ENCODE results near the gene LRG1. TPM values are rescaled to one million over a fixed set of nuclear protein-coding genes. Genes with fewer than 3 reads are reported as not detected.

Gene LRG1
- total RNA-seq, 2 experiments from 2014 or later: 0.88 to 0.92 TPM

DNA sequence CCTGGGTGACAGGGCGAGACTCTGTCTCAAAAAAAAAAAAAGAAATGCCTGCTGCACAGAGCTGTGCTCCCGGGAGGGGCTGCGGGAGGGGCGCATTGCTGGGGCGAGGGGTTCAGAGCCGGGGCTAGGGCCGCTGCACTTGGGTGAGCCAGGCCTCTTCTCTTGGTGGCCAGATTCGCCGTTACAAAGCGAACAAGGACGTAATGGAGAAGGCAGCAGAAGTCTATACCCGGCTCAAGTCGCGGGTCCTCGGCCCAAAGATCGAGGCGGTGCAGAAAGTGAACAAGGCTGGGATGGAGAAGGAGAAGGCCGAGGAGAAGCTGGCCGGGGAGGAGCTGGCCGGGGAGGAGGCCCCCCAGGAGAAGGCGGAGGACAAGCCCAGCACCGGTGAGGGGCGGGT, 40.5 kb downstream of the LRG1 start:
- Mint-ChIP-seq H3K36me3 (peaks cover 7% of the 10 kb centered on the region), H3K4me1 (ENCODE audit: low read depth) (no peaks in the 10 kb centered on the region), H3K27ac (no peak overlapping the region), H3K27me3 (no peaks in the 10 kb centered on the region), H3K4me3 (no peak overlapping the region), H3K9me3 (no peaks in the 10 kb centered on the region)
- no peak for DNase-seq
- intact Hi-C loops (cut with micrococcal nuclease): no loop called here
- CTCF ChIA-PET: no interaction called here
- POLR2A ChIA-PET: no interaction called here

DNA sequence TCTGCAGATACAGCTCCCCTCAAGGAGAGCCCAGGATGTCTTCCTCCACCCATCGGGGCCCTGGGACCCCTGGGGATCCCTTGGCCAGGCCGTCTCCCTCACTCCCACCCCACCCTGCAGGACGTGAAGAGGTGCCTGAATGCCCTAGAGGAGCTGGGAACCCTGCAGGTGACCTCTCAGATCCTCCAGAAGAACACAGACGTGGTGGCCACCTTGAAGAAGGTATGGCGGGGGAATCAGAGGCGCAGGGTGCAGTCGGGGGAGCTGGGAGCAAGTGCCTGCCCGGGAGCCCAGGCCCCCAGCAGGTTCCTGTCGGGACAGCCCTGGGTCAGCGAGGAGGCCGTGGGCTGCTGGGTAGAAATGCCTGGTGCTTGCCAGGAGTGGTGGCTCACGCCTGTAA, 41.1 kb downstream of the LRG1 start:
- H3K36me3 Mint-ChIP-seq: peaks cover 7% of the 10 kb centered on the region
- H3K9me3 Mint-ChIP-seq: no peaks in the 10 kb centered on the region
- intact Hi-C loops (cut with micrococcal nuclease): no loop called here
- CTCF ChIA-PET: no interaction called here
- no peak for DNase-seq
- POLR2A ChIA-PET: no interaction called here
- H3K27ac Mint-ChIP-seq: no peak overlapping the region
- no peaks in the 10 kb centered on the region for H3K27me3 Mint-ChIP-seq
- no peak overlapping the region for H3K4me3 Mint-ChIP-seq
- no peaks in the 10 kb centered on the region for H3K4me1 Mint-ChIP-seq (ENCODE audit: low read depth)

DNA sequence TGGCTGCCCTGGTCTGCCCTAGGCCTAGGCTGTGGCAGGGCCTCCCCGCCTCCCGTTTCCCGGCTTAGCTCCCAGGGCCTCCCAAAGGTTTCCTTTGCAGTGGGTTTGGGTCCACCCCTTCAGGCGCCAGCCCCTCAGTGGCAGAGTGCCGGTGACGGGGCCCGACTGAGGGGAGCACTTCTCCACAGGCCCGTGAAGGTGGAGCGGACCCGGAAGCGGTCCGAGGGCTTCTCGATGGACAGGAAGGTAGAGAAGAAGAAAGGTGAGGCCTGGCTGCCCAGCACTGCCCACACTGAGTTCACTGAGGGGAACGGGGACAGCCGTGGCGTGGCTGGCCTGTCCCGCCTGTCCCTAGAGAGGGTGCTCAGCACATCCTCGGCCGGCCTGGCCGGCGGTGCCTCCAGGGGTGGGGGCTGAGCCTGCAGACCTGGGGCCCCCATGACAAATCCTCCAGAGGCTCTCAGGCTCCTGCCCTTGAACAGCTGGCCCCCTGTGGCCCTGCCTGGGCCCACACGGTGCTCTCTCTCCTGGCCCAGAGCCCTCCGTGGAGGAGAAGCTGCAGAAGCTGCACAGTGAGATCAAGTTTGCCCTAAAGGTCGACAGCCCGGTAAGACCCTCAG, 42.0 kb downstream of the LRG1 start:
- no peak for DNase-seq
- Mint-ChIP-seq H3K27ac (no peak overlapping the region), H3K9me3 (no peaks in the 10 kb centered on the region), H3K36me3 (peaks cover 7% of the 10 kb centered on the region), H3K4me3 (no peak overlapping the region), H3K4me1 (ENCODE audit: low read depth) (no peaks in the 10 kb centered on the region), H3K27me3 (no peaks in the 10 kb centered on the region)
- intact Hi-C loops (cut with micrococcal nuclease): no loop called here
- ChIA-PET CTCF (no interaction called here), POLR2A (no interaction called here)

DNA sequence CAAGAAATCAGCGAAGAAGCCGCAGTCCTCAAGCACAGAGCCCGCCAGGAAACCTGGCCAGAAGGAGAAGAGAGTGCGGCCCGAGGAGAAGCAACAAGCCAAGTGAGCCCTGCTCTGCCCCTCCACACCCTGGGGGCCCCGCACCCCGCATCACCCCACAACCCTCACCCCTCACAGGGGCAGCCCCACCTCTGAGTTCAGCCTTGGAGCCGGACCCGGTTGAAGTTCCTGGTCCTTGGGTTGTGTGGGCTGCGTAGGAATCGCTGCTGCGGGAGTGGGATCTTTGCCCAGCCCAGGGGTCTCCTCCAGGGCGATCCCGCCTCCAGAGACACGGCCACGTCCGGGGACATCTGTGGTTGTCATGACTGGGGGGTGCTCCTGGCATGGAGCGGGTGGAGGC, 43.5 kb downstream of the LRG1 start:
- Mint-ChIP-seq H3K27me3 (no peaks in the 10 kb centered on the region), H3K4me1 (ENCODE audit: low read depth) (no peaks in the 10 kb centered on the region), H3K36me3 (peaks cover 7% of the 10 kb centered on the region), H3K27ac (no peak overlapping the region), H3K9me3 (no peaks in the 10 kb centered on the region), H3K4me3 (no peak overlapping the region)
- POLR2A ChIA-PET: no interaction called here
- intact Hi-C loops (cut with micrococcal nuclease): no loop called here
- no peak for DNase-seq
- CTCF ChIA-PET: no interaction called here

DNA sequence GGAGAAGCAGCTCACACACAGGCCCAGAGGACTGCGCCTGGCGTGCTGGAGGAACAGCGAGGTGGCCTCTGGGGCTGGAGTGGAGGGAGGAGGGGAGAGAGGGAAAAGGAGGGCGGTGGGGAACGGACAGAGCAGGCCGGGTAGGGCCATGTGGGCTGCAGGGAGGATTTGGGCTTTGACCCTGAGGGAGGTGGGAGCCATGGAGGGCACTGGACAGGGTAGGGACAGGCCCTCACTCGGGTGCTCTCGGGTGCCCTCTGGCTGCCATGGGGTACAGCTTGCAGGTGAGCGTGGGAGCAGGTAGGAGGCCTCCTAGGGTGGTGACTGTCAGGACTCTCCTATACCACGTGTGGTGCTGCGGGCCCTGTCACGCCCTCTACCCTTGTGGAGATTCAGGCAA, 44.4 kb downstream of the LRG1 start:
- Mint-ChIP-seq H3K36me3 (peaks cover 6% of the 10 kb centered on the region), H3K4me1 (ENCODE audit: low read depth) (no peaks in the 10 kb centered on the region), H3K27ac (no peak overlapping the region), H3K27me3 (no peaks in the 10 kb centered on the region), H3K9me3 (no peaks in the 10 kb centered on the region), H3K4me3 (no peak overlapping the region)
- POLR2A ChIA-PET: no interaction called here
- DNase-seq: no peak
- CTCF ChIA-PET: no interaction called here
- intact Hi-C loops (cut with micrococcal nuclease): no loop called here

DNA sequence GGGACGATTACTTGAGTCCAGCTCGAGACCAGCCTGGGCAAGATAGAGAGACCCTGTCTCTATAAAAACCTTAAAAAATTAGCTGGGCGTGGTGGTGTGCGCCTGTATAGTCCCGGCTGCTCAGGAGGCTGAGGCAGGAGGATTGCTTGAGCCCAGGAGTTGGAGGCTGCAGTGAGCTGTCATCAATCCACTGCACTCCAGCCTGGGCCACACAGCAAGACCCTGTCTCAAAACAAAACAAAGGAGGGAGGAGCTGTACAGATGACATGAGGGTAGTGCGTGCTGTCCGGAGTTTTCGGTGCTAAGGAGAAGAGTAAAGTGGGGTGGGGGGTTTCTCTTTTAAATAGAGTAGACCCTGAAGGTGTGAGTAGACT, 45.2 kb downstream of the LRG1 start:
- Mint-ChIP-seq H3K4me3 (no peak overlapping the region), H3K4me1 (ENCODE audit: low read depth) (no peaks in the 10 kb centered on the region), H3K36me3 (peaks cover 7% of the 10 kb centered on the region), H3K9me3 (no peaks in the 10 kb centered on the region), H3K27me3 (no peaks in the 10 kb centered on the region), H3K27ac (no peak overlapping the region)
- intact Hi-C loops (cut with micrococcal nuclease): no loop called here
- CTCF ChIA-PET: no interaction called here
- POLR2A ChIA-PET: no interaction called here
- no peak for DNase-seq

DNA sequence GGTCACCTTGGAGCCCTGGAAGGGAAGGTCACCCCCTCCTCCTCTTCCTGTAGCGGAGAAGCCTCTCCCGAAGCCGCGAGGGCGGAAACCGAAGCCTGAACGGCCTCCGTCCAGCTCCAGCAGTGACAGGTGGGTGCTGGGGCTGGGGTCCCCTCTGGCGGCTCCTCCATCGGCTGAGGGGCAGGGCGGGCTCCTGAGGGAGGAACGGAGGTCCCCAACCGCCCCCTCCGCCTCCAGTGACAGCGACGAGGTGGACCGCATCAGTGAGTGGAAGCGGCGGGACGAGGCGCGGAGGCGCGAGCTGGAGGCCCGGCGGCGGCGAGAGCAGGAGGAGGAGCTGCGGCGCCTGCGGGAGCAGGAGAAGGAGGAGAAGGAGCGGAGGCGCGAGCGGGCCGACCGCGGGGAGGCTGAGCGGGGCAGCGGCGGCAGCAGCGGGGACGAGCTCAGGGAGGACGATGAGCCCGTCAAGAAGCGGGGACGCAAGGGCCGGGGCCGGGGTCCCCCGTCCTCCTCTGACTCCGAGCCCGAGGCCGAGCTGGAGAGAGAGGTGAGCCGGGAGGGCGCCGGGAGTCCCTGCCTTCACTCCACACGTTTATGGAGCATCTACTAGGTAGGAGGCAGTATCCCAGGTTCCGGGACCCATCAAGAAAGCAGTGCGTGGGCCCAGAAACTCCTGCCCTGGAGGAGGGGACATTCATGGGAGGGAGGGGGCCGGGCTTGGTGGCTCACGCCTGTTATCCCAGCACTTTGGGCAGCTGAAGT, 45.7 kb downstream of the LRG1 start:
- no peaks in the 10 kb centered on the region for H3K9me3 Mint-ChIP-seq
- H3K27ac Mint-ChIP-seq: no peak overlapping the region
- H3K36me3 Mint-ChIP-seq: peaks cover 4% of the 10 kb centered on the region
- H3K27me3 Mint-ChIP-seq: no peaks in the 10 kb centered on the region
- ChIA-PET POLR2A (no interaction called here), CTCF (no interaction called here)
- no peak overlapping the region for H3K4me3 Mint-ChIP-seq
- intact Hi-C loops (cut with micrococcal nuclease): no loop called here
- H3K4me1 Mint-ChIP-seq (ENCODE audit: low read depth): no peaks in the 10 kb centered on the region
- DNase-seq: no peak

DNA sequence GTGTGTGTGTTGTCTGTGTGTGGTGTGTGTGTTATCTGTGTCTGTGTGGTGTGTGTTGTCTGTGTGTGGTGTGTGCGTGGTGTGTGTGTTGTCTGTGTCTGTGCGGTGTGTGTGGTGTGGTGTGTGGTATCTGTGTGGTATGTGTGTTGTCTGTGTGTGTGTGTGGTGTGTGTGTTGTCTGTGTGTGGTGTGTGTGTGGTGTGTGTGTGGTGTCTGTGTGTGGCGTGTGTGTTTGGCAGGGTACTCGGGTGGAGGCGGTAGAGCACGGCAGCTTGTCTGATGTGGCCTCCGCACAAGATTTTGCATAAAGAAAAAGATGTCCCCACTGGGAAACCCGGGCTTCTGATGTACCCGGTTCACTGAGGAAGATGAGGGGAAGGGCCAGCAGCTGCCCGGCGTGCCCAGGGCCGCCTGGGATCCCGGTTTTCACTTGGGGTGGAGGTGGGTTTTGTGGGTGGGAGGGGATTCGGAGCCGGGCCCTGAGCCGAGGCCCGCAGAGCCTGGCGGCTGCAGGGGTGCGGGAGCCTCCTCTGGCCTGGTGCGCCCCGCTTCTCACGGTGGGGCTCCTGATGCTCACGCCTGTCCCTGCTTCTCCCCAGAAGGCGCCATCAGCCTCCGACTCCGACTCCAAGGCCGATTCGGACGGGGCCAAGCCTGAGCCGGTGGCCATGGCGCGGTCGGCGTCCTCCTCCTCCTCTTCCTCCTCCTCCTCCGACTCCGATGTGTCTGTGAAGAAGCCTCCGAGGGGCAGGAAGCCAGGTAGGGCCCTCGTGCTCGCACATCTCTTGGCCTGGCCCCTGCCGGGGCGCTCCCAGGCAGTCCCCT, 46.5 kb downstream of the LRG1 start:
- ChIA-PET CTCF (no interaction called here), POLR2A (no interaction called here)
- Mint-ChIP-seq H3K27me3 (no peaks in the 10 kb centered on the region), H3K27ac (no peak overlapping the region), H3K36me3 (peaks cover 4% of the 10 kb centered on the region), H3K9me3 (no peaks in the 10 kb centered on the region), H3K4me3 (no peak overlapping the region), H3K4me1 (ENCODE audit: low read depth) (no peaks in the 10 kb centered on the region)
- DNase-seq: no peak
- intact Hi-C loops (cut with micrococcal nuclease): no loop called here

DNA sequence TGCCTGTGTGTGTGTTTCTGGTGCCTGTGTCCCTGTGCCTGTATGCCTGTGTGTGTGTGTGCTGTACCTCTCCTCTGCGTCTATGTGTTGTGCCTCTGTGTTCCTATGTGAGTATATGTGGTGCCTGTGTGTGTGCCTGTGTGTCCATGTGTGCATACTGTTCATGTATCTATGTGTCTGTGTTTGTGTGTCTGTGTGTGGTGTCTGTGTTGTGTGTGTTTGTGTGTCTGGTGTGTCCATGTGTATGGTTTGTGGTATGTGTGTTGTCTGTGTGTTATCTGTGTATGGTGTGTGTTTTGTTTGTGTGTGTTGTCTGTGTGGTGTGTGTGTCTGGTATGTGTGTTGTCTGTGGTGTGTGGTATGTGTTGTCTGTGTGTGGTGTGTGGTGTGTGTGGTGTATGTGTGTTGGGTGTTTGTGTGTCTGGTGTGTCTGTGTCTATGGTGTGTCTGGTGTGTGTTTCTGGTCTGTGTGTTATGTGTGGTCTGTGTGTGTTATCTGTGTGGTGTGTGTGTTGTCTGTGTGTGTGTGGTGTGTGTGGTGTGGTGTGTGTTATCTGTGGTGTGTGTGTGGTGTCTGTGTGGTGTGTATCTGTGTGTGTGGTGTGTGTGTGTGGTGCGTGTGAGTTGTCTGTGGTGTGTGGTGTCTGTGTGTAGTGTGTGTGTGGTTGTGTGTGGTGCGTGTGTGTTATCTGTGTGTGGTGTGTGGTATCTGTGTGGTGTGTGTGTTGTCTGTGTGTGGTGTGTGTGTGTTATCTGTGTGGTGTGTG, 47.3 kb downstream of the LRG1 start:
- POLR2A ChIA-PET: no interaction called here
- H3K36me3 Mint-ChIP-seq: peaks cover 4% of the 10 kb centered on the region

DNA sequence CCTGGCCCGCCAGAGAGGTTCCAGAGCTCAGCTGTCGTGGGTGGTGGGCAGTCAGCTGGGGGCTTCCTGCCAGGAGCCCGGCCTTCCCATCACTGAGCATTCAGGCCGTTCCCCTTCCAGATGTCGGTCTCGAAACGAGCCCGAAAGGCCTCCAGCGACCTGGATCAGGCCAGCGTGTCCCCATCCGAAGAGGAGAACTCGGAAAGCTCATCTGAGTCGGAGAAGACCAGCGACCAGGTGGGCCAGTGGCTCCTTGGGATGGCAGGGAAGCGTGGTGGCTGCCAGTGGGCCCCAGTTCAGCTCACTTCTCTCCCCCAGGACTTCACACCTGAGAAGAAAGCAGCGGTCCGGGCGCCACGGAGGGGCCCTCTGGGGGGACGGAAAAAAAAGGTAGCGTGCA, 48.4 kb downstream of the LRG1 start:
- Mint-ChIP-seq H3K9me3 (no peaks in the 10 kb centered on the region), H3K36me3 (peaks cover 7% of the 10 kb centered on the region), H3K27ac (no peak overlapping the region), H3K4me1 (ENCODE audit: low read depth) (no peaks in the 10 kb centered on the region), H3K4me3 (no peak overlapping the region), H3K27me3 (no peaks in the 10 kb centered on the region)
- DNase-seq: no peak
- ChIA-PET CTCF (no interaction called here), POLR2A (no interaction called here)
- intact Hi-C loops (cut with micrococcal nuclease): no loop called here

More for the DNA sequence above, 47.3 kb downstream of the LRG1 start:
- Mint-ChIP-seq H3K27ac (no peak overlapping the region), H3K27me3 (no peaks in the 10 kb centered on the region), H3K4me3 (no peak overlapping the region), H3K9me3 (no peaks in the 10 kb centered on the region), H3K4me1 (ENCODE audit: low read depth) (no peaks in the 10 kb centered on the region)
- CTCF ChIA-PET: no interaction called here
- intact Hi-C loops (cut with micrococcal nuclease): no loop called here
- DNase-seq: no peak

DNA sequence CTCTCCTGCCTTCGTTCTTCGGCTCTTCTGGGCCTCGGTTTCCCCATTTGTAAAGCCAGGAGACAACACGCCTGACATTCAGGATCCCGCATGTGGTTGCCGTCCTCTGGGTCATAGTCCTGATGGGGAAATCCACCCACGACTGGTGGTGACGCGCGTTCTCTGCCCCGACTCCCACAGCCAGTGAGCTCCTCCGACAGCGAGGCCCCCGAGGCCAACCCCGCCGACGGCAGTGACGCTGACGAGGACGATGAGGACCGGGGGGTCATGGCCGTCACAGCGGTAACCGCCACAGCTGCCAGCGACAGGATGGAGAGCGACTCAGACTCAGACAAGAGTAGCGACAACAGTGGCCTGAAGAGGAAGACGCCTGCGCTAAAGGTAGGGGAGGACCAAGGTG, 51.3 kb downstream of the LRG1 start:
- DNase-seq: no peak
- H3K27ac Mint-ChIP-seq: no peak overlapping the region
- H3K27me3 Mint-ChIP-seq: no peaks in the 10 kb centered on the region
- no peaks in the 10 kb centered on the region for H3K4me1 Mint-ChIP-seq (ENCODE audit: low read depth)
- POLR2A ChIA-PET: no interaction called here
- peaks cover 12% of the 10 kb centered on the region for H3K36me3 Mint-ChIP-seq
- H3K9me3 Mint-ChIP-seq: no peaks in the 10 kb centered on the region
- no peak overlapping the region for H3K4me3 Mint-ChIP-seq
- intact Hi-C loops (cut with micrococcal nuclease): no loop called here
- CTCF ChIA-PET: no interaction called here

DNA sequence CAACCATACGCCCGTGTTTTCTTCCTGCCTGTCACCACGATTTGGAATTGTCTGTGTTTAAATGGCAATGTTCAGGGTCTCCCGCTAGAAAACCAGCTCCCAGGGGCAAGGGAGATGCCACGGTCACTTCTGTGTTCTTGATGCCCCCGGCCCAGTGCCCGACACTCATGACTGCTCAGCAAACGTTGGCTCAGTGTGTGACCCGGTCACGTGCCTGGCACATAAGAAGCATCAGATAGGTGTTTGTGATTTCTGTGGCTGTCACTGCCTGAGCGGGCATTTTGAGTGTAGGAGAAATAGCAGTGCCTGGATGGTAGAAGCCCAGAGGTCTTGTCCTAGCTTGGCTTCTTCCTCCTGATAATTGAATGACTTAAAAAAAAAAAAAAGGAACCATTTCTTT, 52.3 kb downstream of the LRG1 start:
- POLR2A ChIA-PET: interaction anchor here (0.6 kb wide), 1 partner anchor 53 kb away, joined by 5 read pairs; no protein-coding TSS in a partner anchor
- H3K27ac Mint-ChIP-seq: no peak overlapping the region
- H3K9me3 Mint-ChIP-seq: no peaks in the 10 kb centered on the region

More for the DNA sequence above, 52.3 kb downstream of the LRG1 start:
- H3K27me3 Mint-ChIP-seq: no peaks in the 10 kb centered on the region
- peaks cover 14% of the 10 kb centered on the region for H3K36me3 Mint-ChIP-seq
- H3K4me1 Mint-ChIP-seq (ENCODE audit: low read depth): no peaks in the 10 kb centered on the region
- CTCF ChIA-PET: no interaction called here
- DNase-seq: no peak
- no peak overlapping the region for H3K4me3 Mint-ChIP-seq
- intact Hi-C loops (cut with micrococcal nuclease): no loop called here

All from activated CD4-positive, alpha-beta memory T cell treated with anti-CD3 and anti-CD28 coated beads for 36 hours (primary cell).